Activated CD4-positive, alpha-beta T cell treated with anti-CD3 and anti-CD28 coated beads, Interleukin-2, amount 10 ng/mL, durations not matched to agents 7 days and 5 days (primary cell): Measurements from ENCODE around the gene PRKCI. TPM values are rescaled to one million over a fixed set of nuclear protein-coding genes. Genes with fewer than 3 reads are reported as not detected.
A peak's percentile ranks its signal among the peaks of the same experiment; 100 is the strongest.
"Not testable (repeated sequence)": the region's sequence is repeated elsewhere in the genome, so short reads cannot be mapped to it uniquely, and the experiment has no call there.

Experiments
- CTCF ChIA-PET: fragments of 350-600 bp; sonication (Branson Sonifier 250); formaldehyde crosslinking; loops from one replicate; lab custom pipeline; 2021; ENCODE audit warnings: antibody characterized with exemption; lab: Charles Lee
- POLR2A ChIA-PET: fragments of 350-600 bp; sonication (Branson Sonifier 250); formaldehyde crosslinking; loops from one replicate; lab custom pipeline; 2021; ENCODE audit warnings: antibody characterized with exemption; lab: Charles Lee
- DNase-seq: peaks from one replicate; pipeline ENCODE4 v3.0.0-alpha.2; 2020
- H3K27ac Mint-ChIP-seq: one replicate; pipeline ENCODE4 v1.8.0; 2021; ENCODE audit warnings: mild to moderate bottlenecking, moderate library complexity, mixed read lengths
- H3K27me3 Mint-ChIP-seq: one replicate; pipeline ENCODE4 v1.8.0; 2021; ENCODE audit warnings: mixed read lengths
- H3K36me3 Mint-ChIP-seq: one replicate; pipeline ENCODE4 v1.8.0; 2021; ENCODE audit warnings: low read depth, mixed read lengths
- H3K4me1 Mint-ChIP-seq: one replicate; pipeline ENCODE4 v1.8.0; 2021; ENCODE audit warnings: mixed read lengths
- H3K4me3 Mint-ChIP-seq: one replicate; pipeline ENCODE4 v1.8.0; 2021; ENCODE audit warnings: mild to moderate bottlenecking, moderate library complexity, mixed read lengths
- H3K9me3 Mint-ChIP-seq: one replicate; pipeline ENCODE4 v1.8.0; 2021; ENCODE audit warnings: mixed read lengths
- total RNA-seq, 2 experiments: library from RNA; stranded (reverse); gene quantifications; one replicate each; pipeline ENCODE4 v1.2.3, GENCODE V29; 2021

Gene PRKCI
- total RNA-seq, 2 experiments from 2014 or later = 24.5 to 26.5 TPM

DNA sequence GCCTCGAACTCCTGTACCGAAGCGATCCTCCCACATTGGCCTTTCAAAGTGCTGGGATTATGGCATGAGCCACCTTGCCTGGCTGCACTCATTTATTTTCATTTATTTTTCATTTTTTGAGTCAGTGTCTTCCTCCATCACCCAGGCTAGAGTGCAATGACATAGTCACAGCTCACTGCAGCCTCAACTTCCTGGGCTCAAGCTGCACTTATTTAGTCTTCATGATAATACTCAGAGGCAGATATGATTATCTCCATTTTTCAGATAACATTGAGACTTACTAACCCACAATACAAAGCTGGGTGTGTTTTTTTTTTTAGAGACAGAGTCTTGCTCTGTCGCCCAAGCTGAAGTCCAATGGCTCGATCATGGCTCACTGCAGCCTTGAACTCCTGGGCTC is 10.0 kb downstream of the PRKCI start:
- no peak for DNase-seq
- no peak overlapping the region for H3K4me3 Mint-ChIP-seq
- no peaks in the 10 kb centered on the region for H3K9me3 Mint-ChIP-seq
- H3K4me1 Mint-ChIP-seq = peaks cover 7% of the 10 kb centered on the region
- no peak overlapping the region for H3K27ac Mint-ChIP-seq
- ChIA-PET CTCF (interaction anchor here (2.6 kb wide), 1 partner anchor 10 kb away, joined by 7 read pairs; the partner anchor contains the start of gene PRKCI), POLR2A (no interaction called here)
- H3K36me3 Mint-ChIP-seq = peaks cover 7% of the 10 kb centered on the region
- H3K27me3 Mint-ChIP-seq = no peaks in the 10 kb centered on the region

GRCh38 chr3:170233530-170233929 is 11.3 kb downstream of the PRKCI start:
- H3K27ac Mint-ChIP-seq = no peak overlapping the region
- H3K4me3 Mint-ChIP-seq = no peak overlapping the region
- peaks cover 7% of the 10 kb centered on the region for H3K36me3 Mint-ChIP-seq
- POLR2A ChIA-PET = no interaction called here
- H3K9me3 Mint-ChIP-seq = no peaks in the 10 kb centered on the region
- DNase-seq = no peak
- H3K4me1 Mint-ChIP-seq = peaks cover 2% of the 10 kb centered on the region
- no peaks in the 10 kb centered on the region for H3K27me3 Mint-ChIP-seq
- CTCF ChIA-PET = interaction anchor here (0.6 to 2.6 kb wide), 3 partner anchors 11 to 882 kb away, joined by 3 to 7 read pairs (median 3); partner anchors contain the start of gene PRKCI

- ChIA-PET POLR2A (no interaction called here), CTCF (interaction anchor here (1.0 kb wide), 1 partner anchor 29 kb away, joined by 3 read pairs; no protein-coding TSS in a partner anchor)
- Mint-ChIP-seq H3K9me3 (no peaks in the 10 kb centered on the region), H3K4me3 (no peak overlapping the region), H3K36me3 (peaks cover 17% of the 10 kb centered on the region), H3K27ac (no peak overlapping the region), H3K4me1 (no peaks in the 10 kb centered on the region), H3K27me3 (no peaks in the 10 kb centered on the region)
- DNase-seq = no peak
Measured at GRCh38 chr3:170240142-170240541, 17.9 kb downstream of the PRKCI start.

- Mint-ChIP-seq H3K36me3 (peaks cover 17% of the 10 kb centered on the region), H3K4me1 (no peaks in the 10 kb centered on the region), H3K4me3 (no peak overlapping the region), H3K27ac (no peak overlapping the region), H3K27me3 (no peaks in the 10 kb centered on the region), H3K9me3 (no peaks in the 10 kb centered on the region)
- POLR2A ChIA-PET = no interaction called here
- DNase-seq = no peak
- CTCF ChIA-PET = interaction anchor here (1.0 kb wide), 1 partner anchor 29 kb away, joined by 3 read pairs; no protein-coding TSS in a partner anchor
Measured at GRCh38 chr3:170240671-170241070, 18.4 kb downstream of the PRKCI start.

DNA sequence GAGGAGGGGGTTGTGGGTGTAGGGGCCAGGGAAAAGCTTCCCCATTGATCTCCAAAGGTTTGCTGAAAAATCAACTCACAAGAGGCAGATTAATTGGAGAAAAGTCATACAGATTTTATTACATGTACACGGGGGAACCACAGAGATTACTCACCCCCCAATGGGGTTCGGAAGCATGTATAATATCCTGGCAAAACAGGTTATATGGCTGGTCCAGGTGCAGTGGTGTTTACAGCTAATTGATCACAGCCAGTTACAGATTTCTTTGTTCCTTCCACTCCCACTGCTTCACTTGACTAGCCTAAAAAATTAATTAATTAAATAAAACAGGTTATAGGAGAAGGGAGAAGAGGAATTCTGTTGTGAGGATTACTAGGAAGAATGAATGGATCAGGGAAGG is 22.4 kb downstream of the PRKCI start:
- CTCF ChIA-PET = no interaction called here
- Mint-ChIP-seq H3K27ac (no peak overlapping the region), H3K4me3 (no peak overlapping the region), H3K27me3 (no peaks in the 10 kb centered on the region), H3K36me3 (peaks cover 16% of the 10 kb centered on the region), H3K9me3 (no peaks in the 10 kb centered on the region), H3K4me1 (peaks cover 4% of the 10 kb centered on the region)
- no peak for DNase-seq
- POLR2A ChIA-PET = no interaction called here

DNA sequence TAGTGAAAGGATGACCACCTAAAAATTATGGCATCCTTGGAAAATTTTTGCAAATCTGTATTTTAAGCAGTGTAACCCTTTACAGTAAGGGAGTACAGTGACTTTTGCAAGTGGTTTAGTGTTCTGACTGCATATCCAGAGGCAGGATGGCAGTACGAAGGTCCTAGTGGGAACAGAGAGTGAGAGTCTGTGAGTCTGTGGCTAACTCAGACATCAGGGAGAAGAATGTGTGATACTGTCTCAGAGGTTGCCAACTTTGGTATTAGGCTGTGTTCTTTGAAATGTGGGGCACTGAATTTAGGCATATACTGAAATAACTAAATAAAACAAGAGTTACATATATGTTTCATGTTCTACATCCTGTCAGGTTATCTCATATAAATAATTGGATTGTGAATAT is 25.7 kb downstream of the PRKCI start:
- no peak for DNase-seq
- POLR2A ChIA-PET = no interaction called here
- Mint-ChIP-seq H3K27ac (peak overlapping the region; percentile 50), H3K27me3 (no peaks in the 10 kb centered on the region), H3K36me3 (peaks cover 13% of the 10 kb centered on the region), H3K9me3 (no peaks in the 10 kb centered on the region), H3K4me1 (peaks cover 4% of the 10 kb centered on the region), H3K4me3 (no peak overlapping the region)
- CTCF ChIA-PET = no interaction called here

DNA sequence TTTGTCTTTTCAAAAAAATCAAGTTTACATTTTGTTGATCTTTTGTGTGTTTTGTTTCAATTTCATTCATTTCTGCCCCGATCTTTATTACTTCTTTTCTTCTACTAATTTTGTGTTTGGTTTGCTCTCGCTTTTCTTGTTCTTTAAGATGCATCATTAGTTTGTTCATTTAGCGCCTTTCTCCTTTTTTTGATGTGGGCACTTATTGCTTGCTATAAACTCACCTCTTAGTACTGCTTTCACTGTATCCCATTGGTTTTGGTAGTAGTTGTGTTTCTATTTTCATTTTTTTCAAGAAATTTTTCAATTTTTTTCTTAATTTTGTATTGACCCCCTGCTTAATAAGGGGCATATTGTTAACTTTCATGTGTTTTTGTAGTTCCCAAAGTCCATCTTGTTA is 34.4 kb downstream of the PRKCI start:
- CTCF ChIA-PET = no interaction called here
- Mint-ChIP-seq H3K9me3 (peaks cover 10% of the 10 kb centered on the region), H3K4me1 (peaks cover 30% of the 10 kb centered on the region), H3K27me3 (no peaks in the 10 kb centered on the region), H3K4me3 (no peak overlapping the region), H3K27ac (no peak overlapping the region), H3K36me3 (peaks cover 40% of the 10 kb centered on the region)
- POLR2A ChIA-PET = no interaction called here
- DNase-seq = no peak

DNA sequence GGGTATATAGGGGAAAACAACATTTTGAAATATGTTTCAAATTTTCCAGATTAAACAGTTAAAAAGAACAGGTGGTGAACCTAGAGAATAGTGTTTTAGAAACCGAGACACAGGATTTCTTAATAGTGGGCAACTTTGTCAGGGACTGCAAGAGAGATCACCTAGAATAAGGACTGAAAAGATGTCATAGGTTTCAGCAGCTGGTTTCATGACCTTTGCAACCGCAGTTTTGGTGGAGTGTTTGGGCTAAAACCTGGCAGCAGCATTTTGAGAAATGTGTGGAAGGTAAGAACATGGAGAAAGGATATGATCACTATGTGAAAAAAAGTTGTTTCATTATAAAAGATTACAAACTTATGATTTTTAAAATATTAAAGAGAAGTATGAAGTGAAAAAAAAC is 34.9 kb downstream of the PRKCI start:
- no peak for DNase-seq
- POLR2A ChIA-PET = no interaction called here
- CTCF ChIA-PET = no interaction called here

DNA sequence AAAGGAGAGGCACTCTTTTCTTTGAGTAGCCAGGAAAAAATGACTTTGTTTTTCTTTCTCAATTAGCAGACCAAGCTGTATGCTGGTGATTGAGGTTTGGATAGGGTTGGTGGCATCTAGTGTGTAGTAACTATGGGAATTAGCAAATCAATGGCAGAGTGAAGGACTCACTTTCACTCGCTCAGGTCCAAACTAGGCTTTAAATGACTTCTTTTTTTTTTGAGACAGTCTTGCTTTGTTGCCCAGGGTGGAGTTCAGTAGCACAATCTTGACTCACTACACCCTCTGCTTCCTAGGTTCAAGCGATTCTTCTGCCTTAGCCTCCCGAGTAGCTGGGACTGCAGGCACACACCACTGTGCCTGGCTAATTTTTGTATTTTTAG is 35.9 kb downstream of the PRKCI start:
- H3K36me3 Mint-ChIP-seq = peaks cover 37% of the 10 kb centered on the region
- no peak overlapping the region for H3K4me3 Mint-ChIP-seq
- peak overlapping the region; percentile 81 for H3K27ac Mint-ChIP-seq
- H3K4me1 Mint-ChIP-seq = peaks cover 30% of the 10 kb centered on the region
- H3K27me3 Mint-ChIP-seq = no peaks in the 10 kb centered on the region
- CTCF ChIA-PET = no interaction called here
- DNase-seq = no peak
- H3K9me3 Mint-ChIP-seq = peaks cover 10% of the 10 kb centered on the region
- POLR2A ChIA-PET = no interaction called here

More for the DNA sequence above, 34.9 kb downstream of the PRKCI start:
- H3K27ac Mint-ChIP-seq = no peak overlapping the region
- H3K36me3 Mint-ChIP-seq = peaks cover 40% of the 10 kb centered on the region
- H3K27me3 Mint-ChIP-seq = no peaks in the 10 kb centered on the region
- no peak overlapping the region for H3K4me3 Mint-ChIP-seq
- peaks cover 10% of the 10 kb centered on the region for H3K9me3 Mint-ChIP-seq
- H3K4me1 Mint-ChIP-seq = peaks cover 30% of the 10 kb centered on the region

GRCh38 chr3:170259907-170260306 is 37.7 kb downstream of the PRKCI start:
- ChIA-PET CTCF (no interaction called here), POLR2A (no interaction called here)
- Mint-ChIP-seq H3K27me3 (no peaks in the 10 kb centered on the region), H3K9me3 (peaks cover 10% of the 10 kb centered on the region), H3K4me3 (no peak overlapping the region), H3K36me3 (peaks cover 34% of the 10 kb centered on the region), H3K27ac (no peak overlapping the region), H3K4me1 (peaks cover 30% of the 10 kb centered on the region)
- no peak for DNase-seq

DNA sequence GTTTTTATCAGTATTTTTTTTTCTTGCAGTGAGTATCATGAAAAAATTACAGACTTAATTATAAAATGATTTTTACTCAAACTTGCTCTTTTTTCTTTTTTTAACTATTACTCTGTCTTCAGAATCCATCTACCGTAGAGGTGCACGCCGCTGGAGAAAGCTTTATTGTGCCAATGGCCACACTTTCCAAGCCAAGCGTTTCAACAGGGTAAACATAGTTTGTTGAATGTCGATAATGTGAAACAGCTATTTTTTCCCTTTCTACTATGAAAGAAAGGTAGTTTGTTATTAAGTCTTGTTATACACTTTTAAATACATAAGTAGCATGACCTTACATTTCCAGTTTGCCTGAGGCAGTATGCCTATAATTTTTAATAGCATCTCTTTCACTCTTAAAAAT is 45.6 kb downstream of the PRKCI start:
- POLR2A ChIA-PET = no interaction called here
- Mint-ChIP-seq H3K4me1 (no peaks in the 10 kb centered on the region), H3K27ac (no peak overlapping the region), H3K9me3 (no peaks in the 10 kb centered on the region), H3K36me3 (peaks cover 12% of the 10 kb centered on the region), H3K27me3 (no peaks in the 10 kb centered on the region), H3K4me3 (no peak overlapping the region)
- DNase-seq = no peak
- CTCF ChIA-PET = interaction anchor here (1.0 to 1.3 kb wide), 2 partner anchors 10 to 16 kb away, joined by 3 read pairs; no protein-coding TSS in a partner anchor

- H3K9me3 Mint-ChIP-seq, H3K27me3 Mint-ChIP-seq, H3K4me1 Mint-ChIP-seq, POLR2A ChIA-PET, DNase-seq, H3K4me3 Mint-ChIP-seq, H3K27ac Mint-ChIP-seq: not testable (repeated sequence)
- H3K36me3 Mint-ChIP-seq = peaks cover 19% of the 10 kb centered on the region
- CTCF ChIA-PET = interaction anchor here (0.7 kb wide), 1 partner anchor 30 kb away, joined by 3 read pairs; no protein-coding TSS in a partner anchor
Measured at GRCh38 chr3:170269673-170270254, 47.5 kb downstream of the PRKCI start.

GRCh38 chr3:170270282-170270881 is 48.2 kb downstream of the PRKCI start:
- ChIA-PET CTCF (no interaction called here), POLR2A (no interaction called here)
- no peaks in the 10 kb centered on the region for H3K4me1 Mint-ChIP-seq
- peaks cover 16% of the 10 kb centered on the region for H3K36me3 Mint-ChIP-seq
- no peak overlapping the region for H3K4me3 Mint-ChIP-seq
- no peak overlapping the region for H3K27ac Mint-ChIP-seq
- no peak for DNase-seq
- H3K27me3 Mint-ChIP-seq = no peaks in the 10 kb centered on the region
- no peaks in the 10 kb centered on the region for H3K9me3 Mint-ChIP-seq
